Upper lobe of left lung (tissue), 4 donors: ENCODE results near the gene ADIPOQ.
A peak's percentile ranks its signal among the peaks of the same experiment; 100 is the strongest.

Experiments
- EP300 ChIP-seq, 4 donors: sonication (generic); formaldehyde crosslinking; IDR thresholded peaks; one replicate each; pipeline ENCODE4 v1.5.1; 2017; ENCODE audit warnings: antibody characterized with exemption in 4 of 4, control low read depth in 2 of 4
- POLR2A ChIP-seq, 4 donors: fragments of 450-650 bp; IDR thresholded peaks; one replicate each; pipeline ENCODE4 v1.5.1; 2016 to 2017; ENCODE audit warnings: antibody characterized with exemption in 4 of 4, mild to moderate bottlenecking in 2 of 4
- POLR2AphosphoS5 ChIP-seq, 2 donors: sonication (generic); formaldehyde crosslinking; IDR thresholded peaks; one replicate each; pipeline ENCODE4 v1.5.1; 2017; ENCODE audit warnings: antibody characterized with exemption in 2 of 2
- TF ChIP-seq, protein P1 (sequence below), 6 experiments: fragments of 450-650 bp in 4 of 6; fragments of 200-600 bp in 2 of 6; sonication (generic) in 2 of 6; IDR thresholded peaks; one replicate each; pipeline ENCODE4 v1.5.1; 2016 to 2019; ENCODE audit warnings: antibody characterized with exemption in 6 of 6

DNA sequence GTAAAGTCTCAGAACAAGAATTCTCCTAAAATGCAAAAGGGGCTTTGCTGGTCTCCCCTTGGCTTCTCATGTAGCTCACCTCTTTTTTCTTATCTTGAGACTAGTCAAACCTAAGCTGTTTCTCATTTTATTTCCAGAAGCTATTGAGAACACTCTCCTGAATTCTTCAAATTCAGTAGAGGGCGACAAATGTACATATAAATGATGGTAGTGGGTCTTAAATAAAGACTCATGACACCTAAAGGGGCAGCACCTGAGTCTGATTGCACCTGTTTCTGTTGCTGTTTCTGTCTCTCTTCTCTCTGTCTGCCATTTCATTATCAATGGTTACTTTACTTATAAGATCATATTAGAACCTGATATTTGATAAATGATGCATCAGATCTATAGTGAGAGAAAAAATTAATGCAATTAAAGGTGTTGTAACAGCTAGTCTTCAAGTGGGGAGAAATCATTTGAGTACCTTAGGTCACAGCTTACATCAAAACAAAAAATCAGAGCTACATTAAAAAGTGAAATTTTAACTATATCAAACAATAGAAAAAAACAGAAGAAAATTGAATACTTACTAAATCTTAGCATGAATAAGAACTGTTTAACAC lies 7.0 kb downstream of the ADIPOQ start:
- TF ChIP-seq, protein P1, sequence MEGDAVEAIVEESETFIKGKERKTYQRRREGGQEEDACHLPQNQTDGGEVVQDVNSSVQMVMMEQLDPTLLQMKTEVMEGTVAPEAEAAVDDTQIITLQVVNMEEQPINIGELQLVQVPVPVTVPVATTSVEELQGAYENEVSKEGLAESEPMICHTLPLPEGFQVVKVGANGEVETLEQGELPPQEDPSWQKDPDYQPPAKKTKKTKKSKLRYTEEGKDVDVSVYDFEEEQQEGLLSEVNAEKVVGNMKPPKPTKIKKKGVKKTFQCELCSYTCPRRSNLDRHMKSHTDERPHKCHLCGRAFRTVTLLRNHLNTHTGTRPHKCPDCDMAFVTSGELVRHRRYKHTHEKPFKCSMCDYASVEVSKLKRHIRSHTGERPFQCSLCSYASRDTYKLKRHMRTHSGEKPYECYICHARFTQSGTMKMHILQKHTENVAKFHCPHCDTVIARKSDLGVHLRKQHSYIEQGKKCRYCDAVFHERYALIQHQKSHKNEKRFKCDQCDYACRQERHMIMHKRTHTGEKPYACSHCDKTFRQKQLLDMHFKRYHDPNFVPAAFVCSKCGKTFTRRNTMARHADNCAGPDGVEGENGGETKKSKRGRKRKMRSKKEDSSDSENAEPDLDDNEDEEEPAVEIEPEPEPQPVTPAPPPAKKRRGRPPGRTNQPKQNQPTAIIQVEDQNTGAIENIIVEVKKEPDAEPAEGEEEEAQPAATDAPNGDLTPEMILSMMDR (IDR thresholded peaks at IDR 0.05) = peak in 5 of 6 experiments; percentile 27 to 61 (median 47)
- no peak for TF ChIP-seq POLR2A (IDR thresholded peaks at IDR 0.05)
- TF ChIP-seq POLR2AphosphoS5 (IDR thresholded peaks at IDR 0.05) = no peak
- no peak for TF ChIP-seq EP300 (IDR thresholded peaks at IDR 0.05)
